ENCODE measurements around the gene LRRC75A. TPM values are rescaled to one million over a fixed set of nuclear protein-coding genes. Genes with fewer than 3 reads are reported as not detected.

LRRC75A gene
- total RNA-seq, 1 donor from 2014 or later: 0.98 TPM

- Mint-ChIP-seq H3K27me3 (peaks cover 6% of the 10 kb centered on the region), H3K4me3 (no peak overlapping the region), H3K4me1 (peaks cover 8% of the 10 kb centered on the region), H3K9me3 (no peaks in the 10 kb centered on the region), H3K36me3 (ENCODE audit: low read depth) (no peaks in the 10 kb centered on the region), H3K27ac (no peak overlapping the region)
- no peak for TF ChIP-seq CTCF (IDR thresholded peaks at IDR 0.05)
- ATAC-seq (ENCODE audit: low read depth) (no peak), DNase-seq (no peak)
- CTCF ChIA-PET: no interaction called here
- intact Hi-C loops (cut with micrococcal nuclease): no loop called here
- POLR2A ChIA-PET: no interaction called here
Measured at GRCh38 chr17:16495561-16495960, 3.6 kb upstream of the LRRC75A start.

- no peak for ATAC-seq (ENCODE audit: low read depth)
- CTCF ChIA-PET: no interaction called here
- intact Hi-C loops (cut with micrococcal nuclease): loop anchor here (5.0 kb wide), 1 partner anchor 57 kb away; no protein-coding TSS in a partner anchor
Measured at GRCh38 chr17:16494059-16494458, 2.1 kb upstream of the LRRC75A start.

GRCh38 chr17:16493531-16494046 is 1.6 kb upstream of the LRRC75A start:
- peaks cover 8% of the 10 kb centered on the region for H3K27me3 Mint-ChIP-seq
- DNase-seq (no peak), ATAC-seq (ENCODE audit: low read depth) (no peak)
- H3K27ac Mint-ChIP-seq: no peak overlapping the region
- H3K9me3 Mint-ChIP-seq: no peaks in the 10 kb centered on the region
- intact Hi-C loops (cut with micrococcal nuclease): loop anchor here (5.0 kb wide), 1 partner anchor 56 kb away; no protein-coding TSS in a partner anchor
- ChIA-PET CTCF (interaction anchor here (0.8 kb wide), 1 partner anchor 40 kb away, joined by 3 read pairs; no protein-coding TSS in a partner anchor), POLR2A (interaction anchor here (0.5 kb wide), 1 partner anchor 113 kb away, joined by 3 read pairs; no protein-coding TSS in a partner anchor)
- no peak overlapping the region for H3K4me3 Mint-ChIP-seq
- no peaks in the 10 kb centered on the region for H3K36me3 Mint-ChIP-seq (ENCODE audit: low read depth)
- H3K4me1 Mint-ChIP-seq: peaks cover 8% of the 10 kb centered on the region
- TF ChIP-seq CTCF (IDR thresholded peaks at IDR 0.05): no peak

More at GRCh38 chr17:16494059-16494458, 2.1 kb upstream of the LRRC75A start:
- Mint-ChIP-seq H3K4me1 (peaks cover 8% of the 10 kb centered on the region), H3K27ac (no peak overlapping the region), H3K36me3 (ENCODE audit: low read depth) (no peaks in the 10 kb centered on the region), H3K27me3 (peaks cover 8% of the 10 kb centered on the region), H3K9me3 (no peaks in the 10 kb centered on the region), H3K4me3 (no peak overlapping the region)
- no peak for DNase-seq
- no peak for TF ChIP-seq CTCF (IDR thresholded peaks at IDR 0.05)
- POLR2A ChIA-PET: interaction anchor here (0.5 kb wide), 1 partner anchor 114 kb away, joined by 3 read pairs; no protein-coding TSS in a partner anchor

- no peak overlapping the region for H3K27ac Mint-ChIP-seq
- DNase-seq: no peak
- H3K4me3 Mint-ChIP-seq: peak overlapping the region; percentile 74
- no peaks in the 10 kb centered on the region for H3K9me3 Mint-ChIP-seq
- H3K27me3 Mint-ChIP-seq: peaks cover 8% of the 10 kb centered on the region
- no peak for ATAC-seq (ENCODE audit: low read depth)
- H3K4me1 Mint-ChIP-seq: peaks cover 8% of the 10 kb centered on the region
- no peak for TF ChIP-seq CTCF (IDR thresholded peaks at IDR 0.05)
- intact Hi-C loops (cut with micrococcal nuclease): loop anchor here (5.0 kb wide), 1 partner anchor 56 kb away; no protein-coding TSS in a partner anchor
- H3K36me3 Mint-ChIP-seq (ENCODE audit: low read depth): no peaks in the 10 kb centered on the region
- CTCF ChIA-PET: interaction anchor here (0.8 to 0.9 kb wide), 2 partner anchors 27 to 39 kb away, joined by 3 to 4 read pairs; no protein-coding TSS in a partner anchor
- POLR2A ChIA-PET: interaction anchor here (1.2 kb wide), 1 partner anchor 43 kb away, joined by 5 read pairs; no protein-coding TSS in a partner anchor
Measured at GRCh38 chr17:16492613-16493530, 879 bp upstream of the LRRC75A start.

Data from activated B cell treated with CpG ODN at 0.5 μM for 24 hours (primary cell).